K562 (cell line): Measurements from ENCODE around the gene CD47. TPM values are rescaled to one million over a fixed set of nuclear protein-coding genes. Genes with fewer than 3 reads are reported as not detected.

Source experiments
- ATAC-seq: fragments of 200-7000 bp; cut with Tn5 transposase; 3 replicates; pipeline ENCODE4 v1.9.1; 2020; ENCODE audit warnings: moderate library complexity
- BruUV-seq: library from RNA; stranded (reverse); fragments of 400-500 nt; replicated peaks from 2 replicates; lab custom pipeline; 2021; lab: Mats Ljungman, UMichigan
- CTCF ChIA-PET: fragments of 300-600 bp; formaldehyde crosslinking; extraction: SDS; loops from one replicate; lab custom pipeline; 2021; ENCODE audit warnings: low intra/inter-chr PET ratio; lab: Yijun Ruan, JAX
- POLR2A ChIA-PET: fragments of 300-600, 350-650 bp; sonication (Branson Sonifier 250); formaldehyde crosslinking; extraction: SDS; loops from one replicate; lab custom pipeline; 2021; ENCODE audit warnings: antibody characterized with exemption, inconsistent platforms; lab: Yijun Ruan, JAX
- DNase-seq, 4 experiments: peaks; one replicate each; pipeline versions ENCODE4 v3.0.0 to v3.0.0-alpha.2; 2011 to 2018; ENCODE audit warnings: low spot score in 3 of 4, mixed read lengths in 3 of 4; ENCODE audit errors: extremely low read depth in 1 of 4
- FAIRE-seq: peaks from 2 replicates; lab custom pipeline; 2011; peaks lifted over from hg19 to GRCh38; lab: Jason Lieb, UNC
- H2AFZ ChIP-seq: 2 replicates; pipeline ENCODE4 v1.6.0; 2011; ENCODE audit warnings: low read depth, low read length, control low read depth, inconsistent platforms
- H3K27ac ChIP-seq: fragments of 200-600 bp; 3 replicates; pipeline ENCODE4 v1.8.0; 2011; ENCODE audit warnings: low read depth, mild to moderate bottlenecking, control low read depth, inconsistent platforms, low read length, moderate library complexity, mixed read lengths; ENCODE audit errors: extremely low read depth
- H3K27me3 ChIP-seq, 2 experiments: fragments of 300-600 bp in 1 of 2; 2 replicates in 1 of 2; 3 replicates in 1 of 2; pipeline versions ENCODE4 v1.6.0 to v1.8.0; 2011; ENCODE audit warnings: inconsistent platforms in 2 of 2, low read length in 2 of 2, mild to moderate bottlenecking in 1 of 2, mixed read lengths in 1 of 2, moderate library complexity in 1 of 2; ENCODE audit not compliant: control insufficient read depth in 2 of 2, insufficient read depth in 2 of 2
- H3K36me3 ChIP-seq: fragments of 300-600 bp; 3 replicates; pipeline ENCODE4 v1.8.0; 2011; ENCODE audit warnings: mild to moderate bottlenecking, low read length, inconsistent platforms; ENCODE audit not compliant: control insufficient read depth, insufficient read depth
- H3K4me1 ChIP-seq, 2 experiments: fragments of 200-600 bp in 1 of 2; replicated peaks in 1 of 2; 2 replicates in 1 of 2; 3 replicates in 1 of 2; pipeline versions ENCODE4 v1.5.1 to v1.8.0; 2011; ENCODE audit warnings: inconsistent platforms in 2 of 2, low read length in 2 of 2, mild to moderate bottlenecking in 1 of 2, mixed read lengths in 1 of 2, moderate library complexity in 1 of 2; ENCODE audit not compliant: control insufficient read depth in 2 of 2, insufficient read depth in 2 of 2
- H3K4me2 ChIP-seq: 2 replicates; pipeline ENCODE4 v1.6.1; 2011; ENCODE audit warnings: low read length, control low read depth, inconsistent platforms, mixed read lengths; ENCODE audit not compliant: insufficient read depth
- H3K4me3 ChIP-seq: fragments of 200-600 bp; sonication (generic), shearing (Covaris generic); 2 replicates; pipeline ENCODE4 v1.5.1; 2016; ENCODE audit warnings: control low read depth, inconsistent platforms
- H3K79me2 ChIP-seq: fragments of 200-600 bp; 3 replicates; pipeline ENCODE4 v1.8.0; 2011; ENCODE audit warnings: low read length, inconsistent platforms; ENCODE audit not compliant: control insufficient read depth, insufficient read depth
- H3K9ac ChIP-seq, 2 experiments: 2 replicates each; pipeline versions ENCODE4 v1.6.0 to v1.6.1; 2011; ENCODE audit warnings: low read depth in 2 of 2, low read length in 2 of 2, control low read depth in 1 of 2, inconsistent platforms in 1 of 2, mild to moderate bottlenecking in 1 of 2, mixed read lengths in 1 of 2; ENCODE audit not compliant: insufficient read depth in 1 of 2
- H3K9me1 ChIP-seq: one replicate; pipeline ENCODE4 v1.6.0; 2011; ENCODE audit warnings: inconsistent platforms, mild to moderate bottlenecking, low read length, moderate library complexity; ENCODE audit not compliant: control insufficient read depth, insufficient read depth
- H3K9me3 ChIP-seq: replicated peaks from 2 replicates; pipeline ENCODE4 v1.5.1; 2011; ENCODE audit warnings: low read depth, low read length, inconsistent platforms; ENCODE audit not compliant: control insufficient read depth, insufficient read depth
- H4K20me1 ChIP-seq: replicated peaks from 2 replicates; pipeline ENCODE4 v1.6.1; 2011; ENCODE audit warnings: low read length, inconsistent platforms, mixed read lengths; ENCODE audit not compliant: control insufficient read depth, insufficient read depth
- ATF1 ChIP-seq, 2 experiments: fragments of 450-650 bp in 1 of 2; IDR thresholded peaks; 2 replicates each; pipeline ENCODE4 v1.6.1; 2016; ENCODE audit warnings: missing compliant biosample characterization in 1 of 2, missing genetic modification characterization in 1 of 2
- BHLHE40 ChIP-seq: IDR thresholded peaks from 2 replicates; pipeline ENCODE4 v1.6.1; 2011; ENCODE audit warnings: low read length, improper control_type of control experiment
- BRD4 ChIP-seq: fragments of 200-600 bp; sonication (generic); IDR thresholded peaks from 2 replicates; pipeline ENCODE4 v1.6.1; 2017; ENCODE audit warnings: inconsistent platforms
- CBFA2T3 ChIP-seq: fragments of 450-650 bp; IDR thresholded peaks from 2 replicates; pipeline ENCODE4 v1.6.1; 2017
- E2F8 ChIP-seq: fragments of 450-650 bp; IDR thresholded peaks from 2 replicates; pipeline ENCODE4 v1.7.1; 2018; ENCODE audit warnings: mild to moderate bottlenecking, low read depth; ENCODE audit not compliant: partially characterized antibody
- FOXA1 ChIP-seq: fragments of 450-650 bp; IDR thresholded peaks from 2 replicates; pipeline ENCODE4 v1.6.1; 2016; ENCODE audit warnings: mild to moderate bottlenecking, borderline replicate concordance
- HMG20B ChIP-seq: fragments of 250-450 bp; sonication (Bioruptor Pico); IDR thresholded peaks from 2 replicates; pipeline ENCODE4 v1.5.0; 2021; ENCODE audit warnings: mild to moderate bottlenecking
- KDM1A ChIP-seq, 2 experiments: fragments of 450-650 bp; IDR thresholded peaks; 2 replicates each; pipeline ENCODE4 v1.6.1; 2016; ENCODE audit warnings: mild to moderate bottlenecking in 2 of 2
- KLF1 ChIP-seq: fragments of 450-650 bp; IDR thresholded peaks from 2 replicates; pipeline ENCODE4 v1.6.1; 2016; ENCODE audit warnings: missing genetic modification characterization, missing compliant biosample characterization
- KLF10 ChIP-seq: fragments of 250-450 bp; sonication (Bioruptor Pico); IDR thresholded peaks from 2 replicates; pipeline ENCODE4 v1.6.1; 2021; ENCODE audit warnings: matching md5 sums
- MEF2A ChIP-seq: IDR thresholded peaks from 2 replicates; pipeline ENCODE4 v1.6.1; 2011; ENCODE audit warnings: low read depth, mild to moderate bottlenecking, low read length, moderate library complexity; ENCODE audit not compliant: control insufficient read depth
- NFRKB ChIP-seq: fragments of 450-650 bp; IDR thresholded peaks from 2 replicates; pipeline ENCODE4 v1.6.1; 2016; ENCODE audit warnings: low read depth
- NFXL1 ChIP-seq: fragments of 450-650 bp; formaldehyde crosslinking; IDR thresholded peaks from 2 replicates; pipeline ENCODE4 v1.4.0; 2021; ENCODE audit warnings: mild to moderate bottlenecking
- NR4A1 ChIP-seq, 2 experiments: fragments of 250-450 bp in 1 of 2; fragments of 450-650 bp in 1 of 2; sonication (Bioruptor Pico) in 1 of 2; IDR thresholded peaks; 2 replicates each; pipeline versions ENCODE4 v1.4.0 to v1.6.1; 2016 to 2020; ENCODE audit warnings: mild to moderate bottlenecking in 2 of 2, missing compliant biosample characterization in 1 of 2, missing genetic modification characterization in 1 of 2, moderate library complexity in 1 of 2
- OTX1 ChIP-seq: fragments of 450-650 bp; formaldehyde crosslinking; IDR thresholded peaks from 2 replicates; pipeline ENCODE4 v1.4.0; 2022; ENCODE audit warnings: mild to moderate bottlenecking
- TAF9B ChIP-seq: fragments of 450-650 bp; IDR thresholded peaks from 2 replicates; pipeline ENCODE4 v1.6.1; 2018; ENCODE audit warnings: mild to moderate bottlenecking; ENCODE audit not compliant: partially characterized antibody
- THAP7 ChIP-seq: fragments of 250-450 bp; sonication (Bioruptor Pico); IDR thresholded peaks from 2 replicates; pipeline ENCODE4 v1.5.0; 2021
- XRCC3 ChIP-seq: fragments of 450-650 bp; IDR thresholded peaks from 2 replicates; pipeline ENCODE4 v1.6.1; 2017; ENCODE audit warnings: mild to moderate bottlenecking, moderate library complexity
- YY1 ChIP-seq, 3 experiments: IDR thresholded peaks; 2 replicates each; pipeline ENCODE4 v1.6.1; 2011; ENCODE audit warnings: low read length in 2 of 3, mild to moderate bottlenecking in 2 of 3, moderate library complexity in 2 of 3, borderline replicate concordance in 1 of 3, control low read depth in 1 of 3, low read depth in 1 of 3; ENCODE audit not compliant: insufficient read depth in 3 of 3, insufficient replicate concordance in 2 of 3, control insufficient read depth in 1 of 3, insufficient read length in 1 of 3; ENCODE audit errors: extremely low read depth in 1 of 3
- ZNF778 ChIP-seq: fragments of 450-650 bp; formaldehyde crosslinking; IDR thresholded peaks from 2 replicates; pipeline ENCODE4 v1.4.0; 2020; ENCODE audit warnings: mild to moderate bottlenecking, moderate library complexity
- ZZZ3 ChIP-seq: fragments of 450-650 bp; IDR thresholded peaks from 2 replicates; pipeline ENCODE4 v1.6.1; 2016; ENCODE audit warnings: antibody characterized with exemption, mild to moderate bottlenecking, moderate library complexity
- WGBS: fragments of 100-300 bp; shearing (Covaris generic); methylation state at CpG from one replicate; pipeline ENCODE4 v1.1.6; 2016; ENCODE audit warnings: low coverage, mixed read lengths; ENCODE audit not compliant: insufficient coverage; ENCODE audit errors: missing lambda C conversion rate; 5-methylcytosine and 5-hydroxymethylcytosine counted together
- in situ Hi-C: fragments of 300-500 bp; cut with MboI; formaldehyde crosslinking; loops from 4 replicates; pipeline ENCODE4 v1.15.0; 2018; ENCODE audit warnings: inconsistent platforms, mixed read lengths
- intact Hi-C: fragments of 100-400 bp; cut with micrococcal nuclease; formaldehyde crosslinking; loops from 2 replicates; pipeline ENCODE4 v1.14.2; 2022
- polyA plus RNA-seq, 8 experiments: library from polyadenylated mRNA; depleted of rRNA in 4 of 8; stranded (reverse) in 5 of 8; unstranded in 3 of 8; fragments of >200 nt; fragmentation: Nextera tagmentation in 2 of 8; fragmentation: Illumina TruSeq in 1 of 8; extraction: Ambion mirVana in 2 of 8; extraction: Trizol in 1 of 8; gene quantifications; 2 replicates each; pipeline versions ENCODE4 v1.2.1 to v1.2.3, GENCODE V29; 2011 to 2014; ENCODE audit warnings: inconsistent platforms in 1 of 8, missing spikeins in 1 of 8
- total RNA-seq, 7 experiments: library from RNA; depleted of rRNA in 6 of 7; stranded (reverse); fragments of >200 nt in 6 of 7; fragmentation: Illumina TruSeq in 2 of 7; extraction: Trizol in 2 of 7; gene quantifications; 2 replicates each; pipeline versions ENCODE4 v1.2.1 to v1.2.3, GENCODE V29; 2011 to 2021; ENCODE audit warnings: low replicate concordance in 1 of 7

The CD47 gene
- total and polyA plus RNA-seq, 9 of the 15 experiments (the other 6 are each of a cell fraction or from before 2014, with no cell fraction given), result 10.2 to 62.6 (median 36.3) TPM

- intact Hi-C loops, result loop anchor here (10.0 kb wide), 1 partner anchor 101 kb away; no protein-coding TSS in a partner anchor
- WGBS, result 74% methylated on average over 1 of the region's 3 CpGs
- H3K27me3 ChIP-seq, result no peaks in the 10 kb centered on the region
- ChIA-PET CTCF (no interaction called here), POLR2A (no interaction called here)
- no peaks in the 10 kb centered on the region for H3K36me3 ChIP-seq
- peak overlapping the region; percentile 34; the same call in 1 of the 2 replicates for H2AFZ ChIP-seq
- H3K9me3 ChIP-seq, result no peaks in the 10 kb centered on the region
- H3K9ac ChIP-seq, result no peak overlapping the region
- no peak for FAIRE-seq
- H3K79me2 ChIP-seq, result no peaks in the 10 kb centered on the region
- H4K20me1 ChIP-seq, result no peaks in the 10 kb centered on the region
- no peaks in the 10 kb centered on the region for H3K9me1 ChIP-seq
- H3K4me2 ChIP-seq, result no peak overlapping the region
- no peak for ATAC-seq
- BruUV-seq, result no TSS peak
- no peak for DNase-seq
- no peak overlapping the region for H3K27ac ChIP-seq
- no peak overlapping the region for H3K4me3 ChIP-seq
- peaks cover 15 to 73% of the 10 kb centered on the region in 2 experiments for H3K4me1 ChIP-seq
- in situ Hi-C loops, result no loop called here
- TF ChIP-seq TAF9B, result no peak
- TF ChIP-seq E2F8, result no peak
- no peak for TF ChIP-seq YY1 (IDR thresholded peaks at IDR 0.05; ENCODE audit: borderline replicate concordance in 1 of 3, control insufficient read depth in 1 of 3, extremely low read depth in 1 of 3, insufficient read depth in 3 of 3, insufficient read length in 1 of 3, insufficient replicate concordance in 2 of 3, low read depth in 1 of 3, low read length in 2 of 3)
- TF ChIP-seq FOXA1, result no peak
- TF ChIP-seq ZZZ3, result no peak
- TF ChIP-seq NR4A1 (CRISPR knock-in tag; IDR thresholded peaks at IDR 0.05), result no peak
- TF ChIP-seq NR4A1 (tag; IDR thresholded peaks at IDR 0.05), result 0 out of 2 replicates have a peak, but pooled peaks have one; percentile 3
- TF ChIP-seq KLF1 (tag), result no peak
- no peak for TF ChIP-seq OTX1 (CRISPR knock-in tag)
- TF ChIP-seq ATF1 (CRISPR knock-in tag; IDR thresholded peaks at IDR 0.05), result no peak
- TF ChIP-seq ATF1 (tag; IDR thresholded peaks at IDR 0.05), result peak; percentile 15; the same call in 1 of the 2 replicates
- no peak for TF ChIP-seq NFRKB
- no peak for TF ChIP-seq KLF10 (CRISPR knock-in tag)
- no peak for TF ChIP-seq BHLHE40
- no peak for TF ChIP-seq MEF2A
- TF ChIP-seq THAP7 (CRISPR knock-in tag), result no peak
- TF ChIP-seq ZNF778, result no peak
- no peak for TF ChIP-seq XRCC3
- no peak for TF ChIP-seq KDM1A (IDR thresholded peaks at IDR 0.05)
- no peak for TF ChIP-seq NFXL1 (CRISPR knock-in tag)
- TF ChIP-seq BRD4, result no peak
- no peak for TF ChIP-seq HMG20B
- peak; percentile 30; the same call in 1 of the 2 replicates for TF ChIP-seq CBFA2T3
Observed at GRCh38 chr3:108106031-108106430, 15.2 kb upstream of the CD47 start.
